HG02885 (cell line): ENCODE data around the gene NSF.
"Not testable (repeated sequence)": the region's sequence is repeated elsewhere in the genome, so short reads cannot be mapped to it uniquely, and the experiment has no call there.

Source experiments
- ATAC-seq: cut with Tn5 transposase; IDR thresholded peaks from one replicate; pipeline ENCODE4 v1.9.1; 2021; ENCODE audit warnings: mild to moderate bottlenecking; ENCODE audit not compliant: unreplicated experiment, poor library complexity

The NSF gene

DNA sequence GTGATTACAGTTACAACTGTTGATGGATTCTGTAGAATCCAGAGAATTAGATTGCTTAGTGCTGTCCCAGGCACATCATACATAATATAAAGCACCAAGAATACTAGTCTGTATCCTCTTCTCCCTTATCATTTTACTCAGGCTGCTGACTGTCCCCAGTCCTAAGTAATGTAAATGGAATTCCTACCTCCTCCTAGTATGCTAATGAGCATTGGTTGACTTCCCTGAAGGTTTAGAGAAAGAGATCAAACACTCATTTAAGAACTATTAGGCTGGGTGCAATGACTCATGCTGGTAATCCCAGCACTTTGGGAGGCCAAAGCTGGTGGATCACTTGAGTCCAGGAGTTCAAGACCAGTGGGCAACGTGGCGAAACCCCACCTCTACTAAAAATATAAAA is 37.0 kb downstream of the NSF start:
- ATAC-seq, result not testable (repeated sequence)

DNA sequence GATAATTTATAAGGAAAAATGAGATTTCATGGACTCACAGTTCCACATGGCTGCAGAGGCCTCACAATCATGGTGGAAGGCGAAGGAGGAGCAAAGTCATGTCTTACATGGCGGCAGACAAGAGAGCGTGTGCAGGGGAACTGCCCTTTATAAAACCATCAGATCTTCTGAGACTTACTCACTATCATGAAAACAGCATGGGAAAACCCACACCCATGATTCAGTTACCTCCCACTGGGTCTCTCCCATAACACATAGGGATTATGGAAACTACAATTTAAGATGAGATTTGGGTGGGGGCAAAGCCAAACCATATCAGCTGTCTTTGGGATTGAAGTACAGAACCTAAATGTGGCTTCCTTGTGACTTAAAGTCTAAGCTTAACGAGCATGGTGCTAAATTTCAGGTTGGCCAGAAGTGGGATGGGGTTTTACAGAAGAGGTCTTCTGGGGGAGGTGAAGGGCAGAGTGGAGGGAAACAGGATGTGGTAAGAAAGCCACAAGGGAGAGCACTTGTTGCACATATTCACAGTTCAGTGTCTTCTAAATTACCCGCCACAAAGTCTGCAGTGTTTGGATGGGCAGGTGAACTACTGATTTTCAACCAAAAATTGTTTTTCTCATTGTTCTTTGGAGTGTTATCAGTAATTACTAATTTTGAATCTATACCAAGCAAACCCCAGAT is 38.4 kb downstream of the NSF start:
- ATAC-seq, result not testable (repeated sequence)

DNA sequence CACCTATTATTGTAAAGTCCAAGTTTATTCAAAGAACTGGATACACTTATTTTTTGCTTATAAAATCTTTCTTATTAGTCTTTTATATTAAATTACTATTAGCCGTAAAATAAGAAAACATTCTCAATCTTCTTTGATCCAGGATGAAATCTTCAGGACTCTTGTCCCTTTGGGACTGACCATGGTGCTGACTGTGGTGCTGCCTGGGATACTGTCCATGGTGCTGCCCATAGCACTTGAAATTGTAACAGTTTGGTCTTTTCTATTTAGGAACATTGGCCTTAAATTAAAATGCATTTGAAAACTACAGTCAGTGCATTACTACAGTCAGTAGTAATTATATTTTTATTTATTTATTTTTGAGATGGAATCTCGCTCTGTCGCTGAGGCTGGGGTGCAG is 41.7 kb downstream of the NSF start:
- ATAC-seq, result not testable (repeated sequence)

DNA sequence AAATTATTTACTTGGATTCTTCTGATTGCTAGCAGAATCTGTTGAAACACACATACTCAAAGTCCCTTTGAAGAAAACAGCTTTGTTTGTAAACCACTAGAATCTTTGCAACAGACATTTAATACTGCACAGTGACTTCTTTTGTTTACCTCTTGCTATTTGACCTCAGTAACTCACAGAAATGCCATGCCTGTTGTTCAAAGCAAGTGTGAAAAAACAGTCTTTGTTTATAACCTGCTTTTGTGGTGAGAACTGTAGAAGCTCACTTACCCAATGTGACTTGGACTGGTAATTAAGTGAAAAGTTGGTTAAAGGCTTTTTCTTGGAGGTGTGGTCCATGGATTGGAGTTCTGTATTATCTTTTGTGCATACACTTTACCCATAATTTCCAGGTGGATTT is 44.4 kb downstream of the NSF start:
- not testable (repeated sequence) for ATAC-seq

DNA sequence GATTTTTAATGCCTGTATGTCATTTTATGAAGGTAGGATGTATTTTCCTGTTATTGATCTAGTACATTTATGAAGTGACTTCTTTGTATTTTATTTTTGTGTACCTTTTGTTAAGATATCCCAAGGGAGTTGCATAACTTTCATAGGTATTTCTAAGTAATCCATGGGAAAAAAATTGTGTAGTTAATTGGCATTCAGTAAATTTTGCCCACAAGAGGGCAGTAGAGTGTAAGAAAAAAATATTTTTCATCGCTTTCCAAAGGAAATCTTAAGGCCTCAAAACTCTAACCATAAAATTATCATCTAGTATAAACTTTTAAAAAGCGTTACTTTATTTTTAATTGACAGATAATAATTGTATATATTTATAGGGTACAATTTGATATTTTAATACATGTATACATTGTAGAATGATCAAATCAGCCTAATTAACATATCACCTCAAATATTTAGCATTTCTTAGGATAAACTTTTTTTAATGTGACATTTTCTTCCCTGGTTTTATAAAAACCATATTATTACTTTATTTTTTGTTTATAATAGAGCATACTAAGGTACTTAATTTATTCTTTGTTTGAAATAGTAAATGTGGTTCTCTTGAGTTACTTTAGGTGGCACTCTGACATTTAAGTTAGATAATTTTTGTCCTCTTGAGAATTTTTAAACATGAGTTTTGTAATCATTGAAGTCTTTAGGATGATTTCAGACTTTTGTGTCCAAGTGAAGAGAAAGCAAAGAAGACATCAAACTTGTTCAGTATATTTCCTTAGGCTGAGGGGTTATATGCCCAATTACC is 51.6 kb downstream of the NSF start:
- ATAC-seq, result not testable (repeated sequence)

DNA sequence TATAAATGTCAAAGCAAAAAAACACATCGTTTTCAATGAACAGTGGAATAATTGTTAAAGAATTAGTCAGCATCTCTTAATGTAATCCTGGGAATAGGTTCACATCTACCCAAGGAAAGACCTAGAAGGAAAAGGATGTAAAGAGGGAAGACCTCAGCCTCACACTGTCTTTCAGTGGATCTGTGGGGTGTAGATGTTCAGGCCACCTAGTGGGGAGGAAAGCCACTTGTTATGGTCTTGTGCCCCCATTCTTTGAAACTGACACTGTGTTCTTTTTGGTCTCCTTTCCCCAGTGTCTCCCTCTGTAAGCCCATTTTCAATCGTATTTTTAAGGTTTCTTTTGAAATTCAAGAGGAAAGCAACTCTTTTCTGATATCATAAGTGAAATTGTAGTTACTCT is 56.8 kb downstream of the NSF start:
- ATAC-seq, result not testable (repeated sequence)

DNA sequence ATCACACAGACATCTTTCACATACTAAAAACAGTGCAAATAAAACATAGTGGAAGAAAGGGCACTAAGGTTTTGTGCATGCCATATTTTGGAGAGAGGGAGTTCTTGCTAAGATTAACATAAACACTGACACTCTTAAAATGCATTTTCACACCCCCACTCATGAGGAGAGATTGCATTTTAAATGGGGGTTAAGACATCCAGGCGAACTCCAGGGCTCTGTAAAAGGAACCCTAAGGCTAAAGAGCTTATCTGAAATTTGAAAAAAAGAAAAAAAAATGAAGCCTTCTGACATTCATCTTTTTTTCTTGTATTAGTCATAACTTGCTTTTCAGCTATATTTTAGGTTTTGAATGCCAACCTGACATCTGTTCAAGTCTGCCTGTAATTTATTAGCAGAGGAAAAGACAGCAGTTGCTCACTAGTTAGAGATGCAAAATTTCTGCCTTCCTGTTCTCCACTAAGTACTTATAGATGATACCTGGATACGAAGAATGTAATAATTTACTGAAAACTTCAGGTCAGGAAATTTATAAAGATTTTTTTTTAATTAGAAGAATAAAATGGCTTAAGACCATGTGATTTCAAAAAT is 57.3 kb downstream of the NSF start:
- ATAC-seq, result not testable (repeated sequence)

DNA sequence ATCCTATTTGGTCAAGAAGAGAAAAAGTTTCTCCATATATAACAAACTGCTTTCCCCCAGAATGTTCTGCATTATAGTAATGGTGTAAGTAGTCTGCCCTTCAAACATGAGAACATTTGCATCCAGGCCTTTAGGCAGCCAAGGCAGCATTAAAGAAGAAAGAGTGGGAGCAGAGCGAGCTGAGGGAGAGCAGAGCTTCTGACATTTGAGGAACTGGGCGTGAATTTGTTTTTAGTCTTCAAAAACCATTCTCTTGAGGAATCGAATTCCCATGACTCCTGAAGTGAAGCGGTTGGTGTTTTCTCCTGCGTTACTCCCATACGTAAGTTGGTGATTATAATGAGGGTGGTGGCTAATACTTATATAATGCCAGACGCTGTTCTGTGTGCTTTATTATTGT is 58.8 kb downstream of the NSF start:
- not testable (repeated sequence) for ATAC-seq

DNA sequence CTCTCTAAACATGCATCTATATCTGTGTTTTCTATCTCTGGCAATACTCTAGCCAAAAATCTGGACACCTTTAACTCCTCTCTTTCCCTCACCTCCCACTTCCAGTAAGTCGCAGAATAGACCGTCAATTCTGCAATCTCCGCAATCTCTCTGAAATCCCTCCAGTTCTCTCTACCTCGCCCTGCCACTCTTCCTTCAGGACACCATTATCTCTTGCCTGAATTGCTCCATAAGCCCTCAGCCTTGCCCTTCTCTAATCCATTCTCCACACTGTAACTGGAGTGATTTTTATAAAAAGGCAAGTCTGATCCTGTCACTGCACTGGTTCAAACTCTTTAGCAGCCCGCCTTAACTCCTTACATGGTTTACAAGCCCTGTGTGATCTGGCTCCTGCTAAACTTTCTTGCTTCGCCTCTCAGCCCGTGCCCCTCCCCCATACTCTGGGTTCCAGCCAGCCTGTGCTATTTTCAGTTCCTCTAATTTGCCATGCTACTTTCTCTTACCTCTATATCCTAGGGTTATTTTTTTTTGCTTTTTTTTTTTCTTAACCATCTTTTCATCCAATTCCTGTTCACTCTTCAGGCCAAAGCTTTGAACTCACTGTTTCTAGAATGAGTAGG is 61.7 kb downstream of the NSF start:
- ATAC-seq, result not testable (repeated sequence)

DNA sequence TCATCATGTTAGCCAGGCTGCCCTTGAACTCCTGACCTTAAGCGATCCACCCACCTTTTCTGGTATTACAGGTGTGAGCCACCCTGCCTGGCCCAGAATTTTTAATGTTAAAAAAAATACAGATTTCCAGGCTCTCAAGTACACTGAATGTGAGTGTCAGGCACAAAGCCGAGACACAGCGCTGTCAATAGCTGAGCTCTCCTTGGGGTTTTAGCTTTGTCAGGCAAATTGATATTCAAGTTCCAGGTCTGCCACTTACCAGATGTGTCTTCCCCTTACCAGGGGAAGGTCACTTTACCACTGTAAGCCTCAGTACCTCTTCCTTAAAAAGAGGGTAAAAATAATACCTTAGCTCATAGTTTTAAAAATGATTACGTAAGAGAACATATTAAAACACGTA is 67.8 kb downstream of the NSF start:
- ATAC-seq, result not testable (repeated sequence)

DNA sequence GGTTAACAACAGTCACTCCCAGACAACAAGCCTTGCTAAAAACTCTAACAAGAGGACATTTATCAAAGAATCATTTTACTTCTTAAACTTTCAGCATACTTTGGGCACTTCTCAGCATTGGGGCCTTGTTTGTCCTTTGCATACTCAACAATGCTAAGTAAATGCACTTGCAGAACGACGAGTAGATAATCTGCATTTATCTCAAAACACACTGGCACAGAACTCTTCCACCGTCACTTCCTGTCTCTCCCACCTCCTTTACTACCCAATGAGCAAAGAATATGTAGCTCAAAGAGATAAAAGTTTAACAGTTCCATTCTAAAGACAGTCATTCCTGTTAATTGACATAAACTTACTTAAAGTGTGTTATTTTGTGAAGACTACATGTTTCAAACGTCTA is 69.2 kb downstream of the NSF start:
- not testable (repeated sequence) for ATAC-seq

DNA sequence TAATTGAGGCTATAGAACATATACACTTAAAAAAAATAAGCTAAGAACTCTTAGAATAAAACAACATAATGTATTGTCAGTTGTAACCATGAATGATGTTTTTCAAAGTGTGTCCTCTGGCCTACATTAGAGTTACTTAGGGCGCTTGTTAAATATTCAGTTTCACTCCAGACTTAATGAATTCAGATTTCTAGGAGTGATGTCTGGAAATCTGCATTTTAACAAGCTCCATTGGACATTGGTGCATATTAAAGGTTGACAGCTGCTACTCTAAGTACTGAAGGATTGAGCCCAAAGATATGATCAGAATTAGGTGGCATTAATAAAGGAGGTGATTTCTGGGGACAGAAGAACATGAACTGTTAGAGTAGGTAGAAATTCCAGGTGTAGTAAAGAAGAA is 72.7 kb downstream of the NSF start:
- ATAC-seq, result not testable (repeated sequence)

DNA sequence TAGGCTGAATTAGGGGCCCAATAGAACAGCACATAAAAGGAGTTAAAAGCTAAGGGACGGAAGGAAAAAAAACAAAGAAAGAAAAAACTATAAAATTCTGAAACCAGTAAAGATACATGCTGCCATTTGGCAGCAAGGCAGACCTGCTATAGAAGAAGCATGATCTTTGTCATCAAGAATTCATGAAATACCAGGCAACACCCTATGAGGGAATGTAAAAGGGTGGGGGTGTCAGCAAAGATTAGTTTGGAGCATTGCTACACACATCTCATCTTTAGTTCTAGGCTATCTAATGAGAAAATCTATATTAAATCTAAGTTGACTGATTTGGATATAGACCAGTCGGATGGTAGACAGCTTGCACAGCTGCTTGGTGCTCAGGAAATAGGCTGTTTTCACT is 73.1 kb downstream of the NSF start:
- not testable (repeated sequence) for ATAC-seq

DNA sequence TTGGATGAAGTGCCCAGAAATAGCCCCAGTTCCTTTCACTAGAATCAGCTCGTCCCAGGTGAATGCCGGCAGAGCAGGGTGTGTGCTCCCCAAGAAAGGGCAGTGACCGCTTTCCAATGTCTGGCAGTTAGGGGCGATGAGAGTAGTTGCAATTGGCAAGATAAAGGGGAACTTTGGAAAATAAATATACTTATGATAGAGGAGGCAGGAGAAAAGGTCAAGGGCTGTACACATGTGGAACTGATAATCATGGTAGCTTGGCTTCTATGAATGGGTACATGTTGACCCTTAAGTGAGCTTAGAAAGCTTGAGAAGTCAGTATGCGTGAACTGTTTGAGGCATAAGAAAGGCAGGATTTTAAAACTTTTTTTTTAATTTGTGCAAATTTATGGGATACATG is 75.5 kb downstream of the NSF start:
- ATAC-seq, result not testable (repeated sequence)

DNA sequence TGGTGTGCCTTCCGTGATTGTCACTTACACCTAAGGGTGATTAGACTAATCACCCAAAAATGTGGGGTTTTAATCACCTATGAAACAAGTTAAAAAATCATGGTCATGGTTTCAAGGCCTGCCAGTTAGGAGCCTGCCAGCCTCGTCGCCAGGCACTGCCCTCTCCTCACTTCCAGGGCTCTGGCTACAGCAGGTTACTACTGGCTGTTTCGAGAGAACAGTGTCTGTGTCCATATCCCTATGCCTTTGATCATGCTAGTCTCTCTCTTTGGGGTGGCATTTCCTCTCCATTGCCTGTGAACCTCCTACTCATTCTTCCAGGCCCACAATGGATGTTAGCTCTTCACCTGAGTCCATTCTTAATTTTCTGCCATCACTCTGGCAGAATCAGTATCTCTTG is 80.3 kb downstream of the NSF start:
- not testable (repeated sequence) for ATAC-seq

DNA sequence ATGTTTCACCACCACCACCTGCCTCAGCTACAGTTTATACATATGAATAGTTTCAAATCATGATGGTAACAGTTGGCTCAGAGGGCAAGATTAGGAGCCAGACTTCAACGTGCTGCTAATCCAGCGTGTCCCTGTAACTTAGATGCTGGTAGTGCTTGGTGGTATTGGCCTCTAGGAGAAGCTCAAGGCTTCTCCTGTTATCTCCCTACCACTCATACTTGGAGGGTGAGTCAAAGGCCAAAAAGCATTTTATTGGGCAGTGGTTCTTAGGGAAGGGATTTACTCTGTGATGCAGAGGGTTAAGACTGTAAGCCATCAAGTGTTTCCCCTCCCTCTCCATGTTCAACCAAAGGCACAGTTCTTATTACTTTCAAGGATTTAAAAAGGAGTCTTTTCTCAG is 82.3 kb downstream of the NSF start:
- ATAC-seq, result not testable (repeated sequence)

DNA sequence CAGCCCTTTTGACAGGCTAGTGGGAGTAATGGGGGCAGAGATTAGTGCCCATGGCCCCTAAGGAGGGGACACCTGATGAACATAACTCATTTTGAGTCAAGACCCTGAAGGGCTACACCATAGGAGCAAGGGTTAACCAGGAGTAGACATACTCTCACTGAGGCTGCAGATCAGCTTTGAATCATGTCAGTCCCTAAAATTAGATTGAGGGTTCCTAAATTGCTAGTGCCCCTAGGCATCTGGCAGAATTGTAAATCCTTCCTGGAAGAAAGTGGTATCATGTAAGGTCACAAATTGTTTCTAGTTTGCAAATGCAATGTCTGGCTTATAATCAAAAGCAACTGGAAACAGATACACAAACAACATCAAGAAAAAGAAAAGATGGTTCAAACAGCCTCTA is 87.3 kb downstream of the NSF start:
- ATAC-seq, result not testable (repeated sequence)

DNA sequence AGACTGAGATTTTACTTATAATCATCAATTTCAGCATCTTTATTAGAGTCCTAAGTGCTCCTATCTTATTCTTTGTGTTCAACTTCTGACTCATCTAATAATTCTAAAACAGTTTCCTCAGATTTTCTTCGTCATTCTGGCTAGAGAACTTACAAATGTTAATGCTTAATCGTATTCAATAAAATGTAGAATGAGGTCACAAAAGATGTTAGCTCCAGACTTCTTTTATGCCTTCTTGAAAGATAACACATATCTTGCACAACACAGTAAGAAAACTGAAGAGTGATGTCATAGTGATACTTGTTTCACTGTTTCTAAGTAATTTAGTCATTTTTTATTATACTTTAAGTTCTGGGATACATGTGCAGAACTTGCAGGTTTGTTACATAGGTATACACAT is 93.2 kb downstream of the NSF start:
- ATAC-seq, result not testable (repeated sequence)

DNA sequence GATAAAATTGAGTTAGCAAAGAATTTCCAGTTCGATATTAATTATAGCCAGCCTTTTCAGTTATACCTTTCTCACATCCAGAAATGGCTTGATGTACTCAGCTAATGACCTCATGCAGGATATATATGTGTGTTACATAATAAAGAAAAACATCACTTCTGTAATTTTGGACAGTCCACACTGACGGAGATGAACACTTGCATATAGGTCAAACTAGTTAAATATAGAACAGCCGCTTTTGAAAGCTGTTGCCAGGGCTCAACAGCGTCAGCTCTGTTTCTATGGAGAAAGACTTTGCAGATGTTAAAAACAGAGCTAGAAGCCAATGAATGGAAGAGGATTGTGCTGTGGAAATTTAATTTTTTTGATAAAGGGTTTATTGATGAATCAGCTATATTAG is 94.8 kb downstream of the NSF start:
- not testable (repeated sequence) for ATAC-seq

DNA sequence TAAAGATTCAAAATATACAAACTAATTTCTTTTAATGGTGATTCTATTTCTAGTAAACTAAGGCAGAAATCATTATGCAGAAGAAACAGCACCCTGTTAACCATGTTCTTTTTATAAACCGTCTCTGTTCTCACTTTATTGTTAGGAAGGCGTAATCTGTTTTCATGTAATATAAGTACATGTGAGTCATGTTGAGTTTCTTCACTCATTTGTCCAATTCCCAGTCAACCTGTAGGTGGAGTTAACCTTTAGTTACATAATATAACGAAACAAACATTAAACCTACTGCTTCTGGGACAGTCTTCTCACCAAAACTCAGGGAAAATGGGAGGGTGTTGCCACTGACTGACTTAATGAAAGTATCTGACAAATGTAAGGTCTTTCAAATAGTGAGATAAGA is 101.7 kb downstream of the NSF start:
- not testable (repeated sequence) for ATAC-seq

DNA sequence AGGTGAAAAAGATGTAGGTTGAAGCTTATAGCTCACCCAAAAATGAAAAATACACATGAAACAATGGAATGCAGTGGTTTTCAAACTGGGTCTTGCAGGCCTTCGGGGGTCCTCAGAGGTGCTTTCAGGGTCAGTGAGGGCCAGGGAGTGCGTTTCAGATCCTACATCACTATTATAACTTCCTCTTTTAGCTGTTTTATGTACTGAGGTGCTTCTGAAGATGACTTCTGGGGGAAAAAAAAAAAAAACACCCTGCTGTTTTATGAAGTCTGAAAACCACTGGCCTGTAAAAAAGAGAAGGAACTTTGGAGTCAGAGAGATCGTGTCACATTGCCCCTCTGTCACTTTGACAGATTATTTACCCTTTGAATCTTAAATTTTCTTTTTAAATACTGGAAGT is 102.8 kb downstream of the NSF start:
- ATAC-seq, result not testable (repeated sequence)
